Gastrocnemius medialis (tissue), 4 donors: Measurements from ENCODE around the gene KLF11.

Experiments
- POLR2A ChIP-seq, 2 donors: fragments of 450-650 bp; IDR thresholded peaks; one replicate each; pipeline ENCODE4 v1.6.1; 2017; ENCODE audit warnings: antibody characterized with exemption in 2 of 2, mild to moderate bottlenecking in 2 of 2, moderate library complexity in 2 of 2
- TF ChIP-seq, protein P1 (sequence below), 5 experiments: fragments of 450-650 bp in 3 of 5; fragments of 200-600 bp in 2 of 5; sonication (generic) in 2 of 5; IDR thresholded peaks in 4 of 5; conservative IDR thresholded peaks in 1 of 5; 1 replicate in 4 of 5; 2 replicates in 1 of 5; pipeline ENCODE4 v1.5.1; 2016 to 2019; ENCODE audit warnings: antibody characterized with exemption in 5 of 5, mild to moderate bottlenecking in 3 of 5, moderate library complexity in 3 of 5

DNA sequence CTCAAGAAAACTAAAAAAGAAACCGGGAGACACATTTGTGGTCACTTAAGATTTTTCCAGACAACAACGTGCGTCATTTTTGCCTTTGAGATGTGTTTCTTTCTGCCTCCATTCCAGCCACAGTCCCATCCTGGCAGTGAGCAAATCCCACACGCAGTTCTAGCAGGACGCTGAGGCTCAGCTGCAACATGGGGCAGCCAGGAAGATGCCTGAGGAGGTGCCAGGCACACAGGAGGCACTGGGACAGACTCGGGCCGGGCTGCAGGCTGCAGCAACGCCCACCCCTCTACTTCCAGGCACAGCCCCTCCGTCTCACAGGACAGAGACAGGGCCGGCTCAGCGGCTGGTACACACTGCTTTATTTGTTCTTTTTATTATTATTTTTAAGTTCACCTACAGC is 13.1 kb downstream of the KLF11 start:
- TF ChIP-seq, protein P1, sequence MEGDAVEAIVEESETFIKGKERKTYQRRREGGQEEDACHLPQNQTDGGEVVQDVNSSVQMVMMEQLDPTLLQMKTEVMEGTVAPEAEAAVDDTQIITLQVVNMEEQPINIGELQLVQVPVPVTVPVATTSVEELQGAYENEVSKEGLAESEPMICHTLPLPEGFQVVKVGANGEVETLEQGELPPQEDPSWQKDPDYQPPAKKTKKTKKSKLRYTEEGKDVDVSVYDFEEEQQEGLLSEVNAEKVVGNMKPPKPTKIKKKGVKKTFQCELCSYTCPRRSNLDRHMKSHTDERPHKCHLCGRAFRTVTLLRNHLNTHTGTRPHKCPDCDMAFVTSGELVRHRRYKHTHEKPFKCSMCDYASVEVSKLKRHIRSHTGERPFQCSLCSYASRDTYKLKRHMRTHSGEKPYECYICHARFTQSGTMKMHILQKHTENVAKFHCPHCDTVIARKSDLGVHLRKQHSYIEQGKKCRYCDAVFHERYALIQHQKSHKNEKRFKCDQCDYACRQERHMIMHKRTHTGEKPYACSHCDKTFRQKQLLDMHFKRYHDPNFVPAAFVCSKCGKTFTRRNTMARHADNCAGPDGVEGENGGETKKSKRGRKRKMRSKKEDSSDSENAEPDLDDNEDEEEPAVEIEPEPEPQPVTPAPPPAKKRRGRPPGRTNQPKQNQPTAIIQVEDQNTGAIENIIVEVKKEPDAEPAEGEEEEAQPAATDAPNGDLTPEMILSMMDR (IDR thresholded peaks at IDR 0.05 in 4 of 5, conservative IDR thresholded peaks at IDR 0.05 in 1 of 5): no peak
- no peak for TF ChIP-seq POLR2A (IDR thresholded peaks at IDR 0.05)
